HEK293 (cell line): ENCODE results near the gene RASA1.

ENCODE experiments used
- CTCF ChIA-PET: fragments of 350-600 bp; formaldehyde crosslinking; extraction: SDS; loops from one replicate; lab custom pipeline; 2021; ENCODE audit warnings: antibody characterized with exemption; lab: Yijun Ruan, JAX
- POLR2A ChIA-PET: fragments of 300-600 bp; formaldehyde crosslinking; extraction: SDS; loops from one replicate; lab custom pipeline; 2020; ENCODE audit warnings: antibody characterized with exemption, inconsistent platforms; lab: Yijun Ruan, JAX
- H3K27ac ChIP-seq: fragments of 200-500 bp; sonication (Bioruptor generic); 2 replicates; pipeline ENCODE4 v1.5.1; 2014; ENCODE audit warnings: low read depth, low read length, control low read depth, inconsistent platforms; ENCODE audit errors: extremely low read depth
- H3K36me3 ChIP-seq, 2 experiments: fragments of 200-500 bp in 1 of 2; sonication (Bioruptor generic) in 1 of 2; 1 replicate in 1 of 2; 2 replicates in 1 of 2; pipeline ENCODE4 v1.5.1; 2014 to 2017; ENCODE audit warnings: inconsistent platforms in 2 of 2, low read length in 2 of 2; ENCODE audit not compliant: control insufficient read depth in 2 of 2, insufficient read depth in 1 of 2
- H3K4me1 ChIP-seq: fragments of 200-500 bp; sonication (Bioruptor generic); 2 replicates; pipeline ENCODE4 v1.5.1; 2014; ENCODE audit warnings: mild to moderate bottlenecking, low read length, inconsistent platforms; ENCODE audit not compliant: control insufficient read depth, insufficient read depth
- H3K4me3 ChIP-seq: 2 replicates; pipeline ENCODE4 v1.5.1; 2011; ENCODE audit warnings: low read depth, mild to moderate bottlenecking, control low read depth, low read length, moderate library complexity
- H3K9me3 ChIP-seq: fragments of 200-500 bp; sonication (Bioruptor generic); 2 replicates; pipeline ENCODE4 v1.5.1; 2014; ENCODE audit warnings: low read depth, low read length, inconsistent platforms; ENCODE audit not compliant: control insufficient read depth, insufficient read depth
- GLIS1 ChIP-seq: fragments of 450-650 bp; formaldehyde crosslinking; IDR thresholded peaks from 2 replicates; pipeline ENCODE4 v1.5.1; 2016; ENCODE audit warnings: missing biosample characterization, missing genetic modification characterization
- KLF1 ChIP-seq: fragments of 450-650 bp; formaldehyde crosslinking; IDR thresholded peaks from 2 replicates; pipeline ENCODE4 v1.5.1; 2016; ENCODE audit warnings: missing biosample characterization, missing genetic modification characterization
- SALL2 ChIP-seq: fragments of 450-650 bp; formaldehyde crosslinking; IDR thresholded peaks from 2 replicates; pipeline ENCODE4 v1.5.0; 2017; ENCODE audit warnings: missing biosample characterization, mild to moderate bottlenecking, missing genetic modification characterization, borderline replicate concordance
- SCRT2 ChIP-seq: fragments of 450-650 bp; formaldehyde crosslinking; IDR thresholded peaks from 2 replicates; pipeline ENCODE4 v1.5.1; 2016; ENCODE audit warnings: missing biosample characterization, missing genetic modification characterization
- SP7 ChIP-seq: fragments of 450-650 bp; formaldehyde crosslinking; IDR thresholded peaks from 2 replicates; pipeline ENCODE4 v1.5.1; 2016; ENCODE audit warnings: missing biosample characterization, missing genetic modification characterization
- ZBTB17 ChIP-seq: fragments of 450-650 bp; formaldehyde crosslinking; IDR thresholded peaks from 2 replicates; pipeline ENCODE4 v1.5.1; 2016; ENCODE audit warnings: missing biosample characterization, missing genetic modification characterization
- ZBTB7A ChIP-seq: fragments of 450-650 bp; formaldehyde crosslinking; IDR thresholded peaks from 2 replicates; pipeline ENCODE4 v1.5.1; 2016; ENCODE audit warnings: low read depth, missing biosample characterization, missing genetic modification characterization
- ZNF157 ChIP-seq: fragments of 450-650 bp; formaldehyde crosslinking; IDR thresholded peaks from 2 replicates; pipeline ENCODE4 v1.5.1; 2016; ENCODE audit warnings: missing biosample characterization, missing genetic modification characterization
- ZNF239 ChIP-seq: fragments of 450-650 bp; formaldehyde crosslinking; IDR thresholded peaks from 2 replicates; pipeline ENCODE4 v1.5.1; 2016; ENCODE audit warnings: missing biosample characterization, missing genetic modification characterization
- ZNF24 ChIP-seq: fragments of 450-650 bp; formaldehyde crosslinking; IDR thresholded peaks from 2 replicates; pipeline ENCODE4 v1.5.1; 2016; ENCODE audit warnings: missing biosample characterization, missing genetic modification characterization
- ZNF302 ChIP-seq: fragments of 450-650 bp; formaldehyde crosslinking; IDR thresholded peaks from 2 replicates; pipeline ENCODE4 v1.5.1; 2016; ENCODE audit warnings: missing biosample characterization, missing genetic modification characterization, low read depth
- ZNF311 ChIP-seq: fragments of 450-650 bp; formaldehyde crosslinking; IDR thresholded peaks from 2 replicates; pipeline ENCODE4 v1.5.1; 2017; ENCODE audit warnings: missing biosample characterization, missing genetic modification characterization, borderline replicate concordance
- ZNF324 ChIP-seq: fragments of 450-650 bp; formaldehyde crosslinking; IDR thresholded peaks from 2 replicates; pipeline ENCODE4 v1.5.1; 2016; ENCODE audit warnings: missing biosample characterization, missing genetic modification characterization
- ZNF362 ChIP-seq: fragments of 450-650 bp; formaldehyde crosslinking; IDR thresholded peaks from 2 replicates; pipeline ENCODE4 v1.5.1; 2016; ENCODE audit warnings: missing biosample characterization, missing genetic modification characterization
- ZNF391 ChIP-seq: fragments of 450-650 bp; formaldehyde crosslinking; IDR thresholded peaks from 2 replicates; pipeline ENCODE4 v1.5.1; 2016; ENCODE audit warnings: low read depth, missing biosample characterization, missing genetic modification characterization, borderline replicate concordance
- ZNF48 ChIP-seq: fragments of 450-650 bp; formaldehyde crosslinking; IDR thresholded peaks from 2 replicates; pipeline ENCODE4 v1.5.1; 2016; ENCODE audit warnings: missing biosample characterization, missing genetic modification characterization
- ZNF501 ChIP-seq: fragments of 450-650 bp; formaldehyde crosslinking; IDR thresholded peaks from 2 replicates; pipeline ENCODE4 v1.5.1; 2016; ENCODE audit warnings: missing biosample characterization, missing genetic modification characterization
- ZNF514 ChIP-seq: fragments of 450-650 bp; formaldehyde crosslinking; IDR thresholded peaks from 2 replicates; pipeline ENCODE4 v1.5.1; 2016; ENCODE audit warnings: missing biosample characterization, missing genetic modification characterization
- ZNF530 ChIP-seq: fragments of 450-650 bp; formaldehyde crosslinking; IDR thresholded peaks from 2 replicates; pipeline ENCODE4 v1.5.1; 2016; ENCODE audit warnings: low read depth, missing biosample characterization, missing genetic modification characterization
- ZNF544 ChIP-seq: fragments of 450-650 bp; formaldehyde crosslinking; IDR thresholded peaks from 2 replicates; pipeline ENCODE4 v1.5.0; 2017; ENCODE audit warnings: missing biosample characterization, missing genetic modification characterization
- ZNF747 ChIP-seq: fragments of 450-650 bp; formaldehyde crosslinking; IDR thresholded peaks from 2 replicates; pipeline ENCODE4 v1.5.1; 2016; ENCODE audit warnings: missing biosample characterization, missing genetic modification characterization
- ZNF768 ChIP-seq: fragments of 450-650 bp; formaldehyde crosslinking; IDR thresholded peaks from 2 replicates; pipeline ENCODE4 v1.5.1; 2018; ENCODE audit warnings: missing biosample characterization, mild to moderate bottlenecking, missing genetic modification characterization
- ZNF785 ChIP-seq: fragments of 450-650 bp; formaldehyde crosslinking; IDR thresholded peaks from 2 replicates; pipeline ENCODE4 v1.5.1; 2016; ENCODE audit warnings: missing biosample characterization, missing genetic modification characterization
- ZNF830 ChIP-seq: fragments of 450-650 bp; IDR thresholded peaks from 2 replicates; pipeline ENCODE4 v1.5.0; 2018; ENCODE audit warnings: missing biosample characterization, missing genetic modification characterization, low read depth, mild to moderate bottlenecking, moderate library complexity

The RASA1 gene

GRCh38 chr5:87243161-87243844, 24.4 kb upstream of the RASA1 start:
- Histone ChIP-seq H3K9me3 (no peaks in the 10 kb centered on the region), H3K36me3 (no peaks in the 10 kb centered on the region), H3K4me3 (no peak overlapping the region), H3K27ac (no peak overlapping the region), H3K4me1 (no peaks in the 10 kb centered on the region)
- POLR2A ChIA-PET, result no interaction called here
- CTCF ChIA-PET, result no interaction called here
- TF ChIP-seq ZNF24 (tag by site-specific recombination) (no peak), ZNF48 (no peak), KLF1 (no peak), ZBTB17 (tag by site-specific recombination) (no peak), ZNF239 (no peak), ZNF530 (tag by site-specific recombination) (no peak), ZNF362 (no peak), ZNF785 (tag by site-specific recombination) (no peak), GLIS1 (tag by site-specific recombination) (no peak), ZNF311 (tag by site-specific recombination) (no peak)

GRCh38 chr5:87245451-87245850, 22.2 kb upstream of the RASA1 start:
- Histone ChIP-seq H3K36me3 (no peaks in the 10 kb centered on the region), H3K4me1 (no peaks in the 10 kb centered on the region), H3K27ac (no peak overlapping the region), H3K9me3 (no peaks in the 10 kb centered on the region), H3K4me3 (no peak overlapping the region)
- ChIA-PET POLR2A (no interaction called here), CTCF (interaction anchor here (0.6 kb wide), 1 partner anchor 176 kb away, joined by 3 read pairs; no protein-coding TSS in a partner anchor)
- TF ChIP-seq ZNF501, result no peak
- no peak for TF ChIP-seq ZNF324 (tag by site-specific recombination)
- no peak for TF ChIP-seq ZNF830
- no peak for TF ChIP-seq ZNF768 (tag by site-specific recombination)
- TF ChIP-seq ZBTB7A (tag by site-specific recombination), result no peak
- TF ChIP-seq ZNF302, result no peak
- no peak for TF ChIP-seq ZNF514 (tag by site-specific recombination)

DNA sequence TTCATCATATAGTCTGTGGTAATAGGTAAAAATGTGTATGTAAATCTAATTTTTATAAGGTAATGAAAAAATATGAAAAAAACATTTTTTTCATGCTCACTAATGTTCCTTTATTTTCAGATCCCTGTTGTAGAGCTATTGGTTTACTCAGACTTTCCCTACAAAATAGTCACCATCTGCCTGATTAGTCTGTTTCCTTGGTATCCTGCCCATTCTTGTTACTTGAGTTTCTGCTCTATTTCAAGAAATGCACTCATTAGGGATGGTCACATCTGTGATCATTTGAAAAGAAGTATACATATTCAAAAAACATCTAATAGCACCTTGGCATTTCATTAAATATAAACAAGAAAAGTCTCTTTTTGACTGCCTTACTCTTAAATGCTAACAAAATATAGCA, 21.6 kb upstream of the RASA1 start:
- Histone ChIP-seq H3K9me3 (no peaks in the 10 kb centered on the region), H3K4me1 (no peaks in the 10 kb centered on the region), H3K27ac (no peak overlapping the region), H3K36me3 (no peaks in the 10 kb centered on the region), H3K4me3 (no peak overlapping the region)
- no peak for TF ChIP-seq ZNF157 (tag by site-specific recombination)
- TF ChIP-seq ZNF747 (tag by site-specific recombination), result no peak
- TF ChIP-seq SALL2 (tag by site-specific recombination), result no peak
- no peak for TF ChIP-seq SCRT2 (tag by site-specific recombination)
- TF ChIP-seq ZNF391 (tag by site-specific recombination), result no peak
- no peak for TF ChIP-seq ZNF544
- TF ChIP-seq ZBTB7A (tag by site-specific recombination), result no peak
- no peak for TF ChIP-seq SP7 (tag by site-specific recombination)
- ChIA-PET POLR2A (no interaction called here), CTCF (interaction anchor here (0.6 kb wide), 1 partner anchor 177 kb away, joined by 3 read pairs; no protein-coding TSS in a partner anchor)
